DMS153 (cell line): ENCODE measurements around the gene PSMB2.

Experiments
- DNase-seq: peaks from one replicate; lab custom pipeline; 2025; lab: John Stamatoyannopoulos, UW

Gene PSMB2

GRCh38 chr1:35556484-35557117, 84.7 kb downstream of the PSMB2 start:
- peak; percentile 61 for DNase-seq

DNA sequence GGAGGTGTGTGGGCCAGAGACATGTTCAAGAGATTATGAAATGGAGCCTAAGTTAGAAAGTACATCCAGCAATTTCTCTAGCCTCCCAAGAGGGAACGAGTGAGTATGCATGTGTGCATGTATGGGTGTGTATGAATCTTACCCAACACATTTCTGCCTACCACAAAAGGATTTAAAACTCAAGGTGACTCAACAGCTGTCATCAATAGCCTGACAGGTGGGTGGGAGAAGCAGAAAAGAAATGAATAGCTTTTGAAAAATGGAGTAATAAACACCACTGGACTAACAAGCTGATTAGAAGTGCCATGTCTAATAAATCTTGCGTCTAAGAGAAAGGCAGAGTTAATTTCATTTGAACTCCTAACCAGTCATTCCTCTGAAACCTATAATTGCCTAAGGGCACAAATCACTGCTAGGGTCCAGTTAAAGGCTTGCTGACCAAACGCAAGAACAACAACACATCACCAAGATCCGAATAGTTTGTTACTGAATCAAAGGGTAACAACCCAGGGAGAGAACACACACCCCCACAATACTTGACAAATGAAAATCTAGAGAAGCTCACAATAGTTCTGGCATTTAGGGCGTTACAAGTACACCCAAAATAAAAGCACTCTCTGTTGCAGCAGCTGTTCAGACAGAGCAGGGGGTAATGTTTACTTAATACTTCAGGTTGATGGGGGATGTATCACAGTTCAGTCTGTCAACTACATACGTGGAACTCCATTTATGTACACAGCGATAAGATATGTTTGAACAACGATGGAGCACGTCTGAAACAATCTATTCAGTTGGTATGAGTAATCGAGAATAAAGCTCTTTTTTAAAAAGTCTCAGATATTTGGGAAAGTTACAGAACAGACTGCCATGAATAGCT, 85.5 kb downstream of the PSMB2 start:
- peak; percentile 98 for DNase-seq

DNA sequence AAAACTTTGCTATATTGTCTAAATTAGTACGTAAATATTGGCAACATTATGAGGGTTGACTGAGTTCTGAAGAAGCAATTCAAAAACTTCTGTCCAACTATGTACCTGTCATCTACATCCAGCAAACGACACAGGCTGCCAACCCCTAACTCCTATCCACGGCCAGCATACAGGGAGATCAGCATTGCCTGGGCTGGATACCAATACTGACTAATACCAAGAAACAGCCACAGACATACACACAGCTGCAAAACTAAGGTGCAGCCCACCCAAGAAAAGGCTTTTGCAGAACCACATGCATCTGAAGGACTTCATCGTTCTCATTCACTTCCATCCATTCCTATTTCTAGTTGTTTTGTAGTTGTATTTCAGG, 86.1 kb downstream of the PSMB2 start:
- no peak for DNase-seq

DNA sequence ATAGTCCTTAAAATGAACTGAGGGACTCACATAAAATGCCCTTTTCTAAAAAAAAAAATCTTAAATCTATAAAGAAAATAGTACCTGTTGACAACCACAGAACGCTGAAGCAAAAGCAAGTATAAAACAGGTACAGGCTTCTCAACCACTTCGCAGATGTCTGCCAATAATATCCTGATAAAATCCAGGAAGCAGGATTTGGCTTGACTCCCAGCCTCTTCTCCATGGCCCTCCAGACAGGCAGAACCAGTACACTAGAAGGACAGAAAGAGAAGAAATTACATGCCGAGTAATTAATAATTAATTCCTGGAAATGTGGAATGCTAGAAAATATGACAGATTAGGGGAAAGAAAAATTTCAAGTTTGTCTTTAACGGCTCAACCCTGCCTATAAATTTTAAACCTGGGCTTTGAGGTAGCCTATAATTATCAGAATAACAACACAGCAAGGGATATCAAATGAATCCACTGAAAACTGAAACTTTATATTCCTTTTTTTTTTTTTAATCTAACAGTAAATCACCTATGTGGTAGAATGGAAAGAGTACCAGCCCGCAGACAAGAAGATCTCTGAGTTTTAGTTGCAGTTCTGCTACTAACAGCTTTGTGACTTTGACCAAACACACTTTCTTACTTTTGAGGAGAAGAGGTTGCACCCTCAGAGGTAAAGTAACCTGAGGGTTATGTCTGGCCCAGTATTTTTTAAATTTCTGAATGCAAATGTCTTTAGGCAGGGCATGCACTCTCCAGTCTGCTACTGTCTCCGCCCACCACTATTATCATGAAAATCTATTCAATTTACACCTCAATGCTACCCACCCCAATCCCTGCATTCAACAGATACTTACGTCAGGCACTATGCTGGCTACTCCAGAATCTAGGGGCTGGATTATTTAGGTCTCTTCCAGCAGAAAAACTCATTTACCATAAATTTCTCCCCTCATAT, 86.8 kb downstream of the PSMB2 start:
- DNase-seq = peak; percentile 62

DNA sequence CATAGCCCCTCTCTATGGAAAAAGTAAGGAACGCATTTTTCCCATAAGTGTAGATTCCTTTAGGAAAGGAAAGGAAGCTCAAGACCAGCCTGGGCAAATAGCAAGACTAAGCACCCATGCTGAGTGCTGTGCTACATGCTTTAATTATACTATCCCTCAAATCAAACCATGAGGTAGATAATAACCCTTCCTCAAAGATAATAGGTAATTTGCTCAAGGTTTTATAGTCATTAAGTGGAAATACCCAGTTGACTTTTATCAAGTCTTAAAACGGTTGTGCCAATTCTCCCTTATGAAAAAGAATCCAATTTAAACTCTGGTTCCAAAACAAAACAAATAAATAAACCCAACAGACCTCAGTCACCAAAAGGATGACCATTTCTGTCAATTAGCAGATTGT, 87.5 kb downstream of the PSMB2 start:
- no peak for DNase-seq
